Hair follicle dermal papilla cell (primary cell): Measurements from ENCODE around the gene ARHGAP9. TPM values are rescaled to one million over a fixed set of nuclear protein-coding genes. Genes with fewer than 3 reads are reported as not detected.

Experiments used
- small RNA-seq: library from RNA; depleted of rRNA; stranded (forward); fragments of <200 nt; gene quantifications from one replicate; pipeline ENCODE3, GENCODE V24; 2012
- total RNA-seq: library from RNA; depleted of rRNA; stranded (reverse); fragments of >200 nt; gene quantifications from 2 replicates; pipeline ENCODE4 v1.2.3, GENCODE V29; 2012

Gene ARHGAP9
- 0.16 and 0.24 TPM in 2 replicates for total RNA-seq

DNA sequence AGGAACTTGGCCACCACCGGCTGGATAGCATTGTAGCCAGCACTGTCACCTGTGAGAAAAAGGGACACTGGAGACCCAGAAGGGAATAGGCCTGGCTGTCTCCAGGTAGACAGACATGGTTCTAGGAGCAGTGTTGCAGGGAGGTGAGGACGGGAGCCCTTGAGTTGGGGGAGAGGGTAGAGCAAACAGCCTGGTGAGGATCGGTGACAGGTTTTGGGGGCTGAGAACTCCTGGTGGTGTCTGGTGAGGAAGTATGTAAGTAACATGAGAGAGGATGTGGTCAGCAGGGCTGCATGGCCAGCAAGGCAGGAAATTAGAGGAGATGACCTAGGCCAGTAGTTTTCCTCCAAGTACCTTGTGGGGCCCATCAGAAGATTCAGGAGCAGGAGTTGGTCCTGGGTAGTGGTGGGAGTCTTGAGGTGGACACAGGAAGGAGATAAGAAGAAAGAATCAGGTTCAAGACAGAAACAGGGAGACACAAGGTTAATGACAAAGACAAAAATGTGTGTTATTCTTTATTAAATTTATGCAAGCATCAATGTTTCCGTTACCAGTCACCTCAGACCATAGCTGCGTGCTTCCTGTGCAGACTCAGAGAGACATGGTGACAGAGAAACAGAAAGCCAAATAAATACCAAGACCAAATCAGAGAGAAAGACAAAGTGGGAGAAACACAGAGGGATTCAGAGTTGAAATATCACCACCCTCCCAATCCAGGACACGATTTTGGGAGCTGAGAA is at the start of gene ARHGAP9:
TSS of gene ARHGAP9 (minus strand) at position 491 of the 740 bp plus-strand sequence. CDS start at position 31, 460 bp downstream.

DNA sequence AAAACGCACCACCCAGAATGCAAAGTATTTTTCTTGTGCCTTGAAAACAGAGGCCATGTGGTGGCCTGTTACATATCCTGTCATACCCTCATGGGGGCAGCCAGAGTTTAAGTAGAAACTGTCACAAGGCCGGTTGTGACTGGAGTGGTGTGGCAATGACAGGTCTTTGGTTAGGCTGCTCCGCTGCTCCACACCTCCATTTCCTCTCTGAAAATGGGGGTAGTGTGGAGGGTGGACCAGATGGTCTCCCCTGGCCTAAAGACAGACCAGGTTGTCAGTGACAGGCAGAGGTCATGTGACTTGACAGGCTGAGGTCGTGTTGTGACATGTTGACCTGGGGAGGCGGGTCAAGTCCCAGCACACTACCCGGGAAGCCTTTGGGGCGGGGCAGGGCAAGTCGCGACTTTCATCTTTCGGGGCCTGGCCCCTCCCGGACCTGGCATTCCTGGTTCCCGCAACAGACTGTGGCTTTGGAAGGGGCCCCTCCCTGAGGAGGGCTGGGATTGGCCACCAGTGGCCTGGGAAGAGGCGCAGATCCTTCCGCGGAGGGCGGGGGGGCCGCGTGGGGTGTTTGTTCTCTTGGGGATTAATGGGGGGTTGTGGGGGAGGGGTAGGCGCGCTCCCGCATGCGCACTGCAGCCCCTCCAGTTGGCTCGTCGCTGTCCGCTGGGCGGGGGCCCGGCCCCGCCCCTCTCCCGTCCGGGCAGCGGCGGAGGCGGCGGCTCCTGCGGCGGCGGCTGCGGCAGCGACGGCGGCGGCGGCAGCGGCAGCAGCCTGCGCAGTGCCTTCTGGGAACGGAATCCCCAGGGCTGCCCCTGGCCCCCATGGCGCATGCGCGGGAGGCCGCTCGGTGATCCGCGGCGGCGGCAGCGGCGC is 42.6 kb upstream of the ARHGAP9 start, which contains the start of gene MBD6:
TSS of gene MBD6 (plus strand) at position 814 of the 876 bp plus-strand sequence. CDS start 1,480 bp downstream, outside the sequence.

DNA sequence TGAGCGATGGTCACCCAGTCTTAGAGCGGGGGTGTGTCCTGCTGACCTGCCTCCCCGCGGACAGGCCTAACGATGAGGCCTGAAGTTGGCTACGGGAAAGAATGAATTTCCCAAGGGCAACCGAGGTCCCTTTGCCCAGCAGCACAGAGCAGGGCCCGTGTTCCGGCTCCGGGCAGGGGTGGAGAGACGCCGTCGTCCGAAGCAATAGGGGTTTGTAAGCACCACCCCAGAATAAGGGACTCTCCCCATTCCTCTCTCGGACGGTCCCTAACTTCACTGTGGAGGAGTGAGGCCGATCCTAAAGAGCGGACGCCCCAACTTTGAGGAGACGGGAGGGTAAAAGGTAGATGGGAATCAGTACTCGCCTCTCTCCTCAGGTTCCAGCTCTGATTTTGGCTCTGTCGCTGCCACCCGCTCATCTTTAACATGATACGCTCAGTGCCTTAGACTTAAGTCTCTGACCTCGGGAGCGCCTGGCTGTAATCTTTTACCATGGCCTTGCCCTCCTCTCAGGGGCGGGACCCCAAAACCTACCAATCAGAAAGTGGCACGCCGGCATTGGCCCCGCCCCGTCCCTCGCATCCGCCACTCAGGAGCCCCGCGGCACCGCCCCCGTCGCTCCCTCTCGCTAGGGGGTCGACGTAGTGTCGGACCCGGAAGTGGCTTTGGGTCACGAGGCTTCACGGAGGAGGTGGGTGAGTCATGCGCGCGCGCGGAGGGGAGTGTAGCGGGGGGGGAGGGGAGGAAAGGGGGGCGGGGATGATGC is 40.6 kb upstream of the ARHGAP9 start, which contains the start of gene DDIT3:
TSS of gene DDIT3 (minus strand) at position 462 of the 766 bp plus-strand sequence. CDS start 3,108 bp downstream, outside the sequence.

DNA sequence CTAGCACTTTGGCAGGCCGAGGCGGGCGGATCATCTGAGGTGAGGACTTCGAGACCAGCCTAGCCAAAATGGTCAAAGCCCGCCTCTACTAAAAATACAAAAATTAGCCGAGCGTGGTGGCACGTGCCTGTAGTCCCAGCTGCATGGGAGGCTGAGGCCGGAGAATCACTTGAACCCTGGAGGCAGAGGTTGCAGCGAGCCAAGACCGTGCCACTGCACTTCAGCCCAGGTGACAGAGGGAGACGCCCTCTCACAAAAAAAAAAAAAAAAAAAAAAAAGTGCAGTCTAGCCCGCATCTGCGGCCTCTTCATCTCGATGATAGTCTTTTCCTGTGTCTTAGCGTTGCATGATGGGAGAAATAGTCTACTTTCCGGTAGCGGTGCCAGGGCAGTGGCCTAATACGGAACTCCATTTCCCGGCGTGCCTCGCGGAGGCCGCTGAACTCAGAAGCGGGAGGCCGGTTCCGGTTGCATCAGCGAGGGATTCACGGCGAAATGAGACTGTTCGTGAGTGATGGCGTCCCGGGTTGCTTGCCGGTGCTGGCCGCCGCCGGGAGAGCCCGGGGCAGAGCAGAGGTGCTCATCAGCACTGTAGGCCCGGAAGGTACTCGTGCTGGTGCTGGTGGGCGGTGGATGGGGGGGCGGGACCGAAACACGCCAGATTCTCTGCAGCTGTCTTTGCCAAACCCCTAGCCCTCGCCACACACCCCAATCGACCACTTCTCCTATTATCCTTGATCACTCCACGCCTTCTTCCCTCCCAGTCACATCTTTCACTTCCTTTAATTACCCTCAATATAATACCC is 8.1 kb upstream of the ARHGAP9 start, which contains the start of gene MARS1:
TSS of gene MARS1 (plus strand) at position 472 of the 805 bp plus-strand sequence. CDS start at position 495, 23 bp downstream.

DNA sequence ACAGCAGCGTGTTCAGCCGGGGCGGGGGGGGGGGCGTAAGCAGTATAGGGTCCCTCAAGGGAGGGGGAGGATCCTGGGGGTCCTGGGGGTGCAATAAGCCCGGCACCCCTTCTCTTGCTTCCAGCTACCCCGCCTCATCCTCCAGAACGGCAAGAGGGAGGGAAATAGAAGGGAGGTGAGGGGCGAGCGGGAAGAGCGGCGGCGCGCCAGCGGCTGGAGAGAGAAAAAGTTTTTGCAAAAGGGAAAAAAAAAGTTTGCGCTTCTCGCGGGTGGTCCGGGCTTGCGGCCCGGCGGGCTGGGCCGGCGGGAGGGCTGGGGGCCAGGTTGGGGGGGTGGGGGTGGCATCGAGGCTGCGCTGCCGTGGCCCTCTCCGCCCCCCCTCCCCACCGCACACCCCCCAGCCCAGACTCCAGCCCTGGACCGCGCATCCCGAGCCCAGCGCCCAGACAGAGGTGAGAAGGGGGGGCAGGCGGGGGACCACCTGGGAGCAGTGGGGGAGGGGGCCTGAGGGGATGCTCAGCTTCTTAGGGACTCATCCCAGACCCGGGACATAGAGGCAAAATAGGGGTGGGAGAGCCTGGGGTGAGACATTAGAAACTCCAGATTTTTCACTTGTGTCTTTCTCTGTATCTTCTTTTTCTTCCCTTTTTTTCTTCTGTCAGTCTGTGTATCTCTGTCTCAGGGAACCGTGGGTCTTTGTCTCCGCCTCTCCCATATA is 19.8 kb downstream of the ARHGAP9 start, which contains the start of gene GLI1:
TSS of gene GLI1 (plus strand) at position 36 of the 718 bp plus-strand sequence. CDS start 3,907 bp downstream, outside the sequence.

DNA sequence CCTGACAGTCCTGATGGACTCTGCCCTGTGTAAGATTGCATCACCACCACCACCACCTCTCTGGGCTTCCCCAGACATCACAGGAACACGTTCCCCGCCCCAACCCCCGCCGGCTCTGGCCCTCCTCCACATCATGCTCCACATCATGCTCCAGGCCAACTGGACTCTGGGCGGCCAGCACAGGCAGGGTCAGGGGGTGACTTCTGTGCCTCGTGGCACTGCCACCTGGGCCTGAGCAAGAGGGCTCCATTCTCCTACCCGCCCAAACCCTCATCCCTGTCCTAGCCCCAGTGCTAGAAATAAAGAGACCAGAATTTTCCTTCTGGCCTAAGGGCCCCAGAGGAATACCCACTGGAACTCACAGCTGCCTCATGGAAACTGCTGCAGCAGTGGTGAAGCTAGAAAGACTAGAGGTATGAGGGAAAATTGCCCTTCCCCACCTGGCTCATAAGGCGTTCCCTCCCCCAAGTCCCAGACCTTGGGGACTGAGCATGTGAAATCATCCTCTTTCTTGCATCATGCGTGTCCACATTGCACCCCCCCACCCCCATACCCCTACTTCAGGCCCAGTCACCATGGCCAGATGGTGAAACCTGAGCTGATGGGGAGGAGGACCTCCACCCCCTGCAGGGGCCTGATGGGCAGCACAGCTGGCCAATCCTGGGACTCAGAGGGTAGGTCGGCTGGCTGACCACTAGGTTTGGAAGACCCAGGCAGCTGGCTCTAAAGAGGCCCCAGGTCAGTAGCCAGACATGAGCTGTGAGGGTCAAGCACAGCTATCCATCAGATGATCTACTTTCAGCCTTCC is 24.9 kb downstream of the ARHGAP9 start, which contains the start of gene INHBE:
TSS of gene INHBE (plus strand) at position 742 of the 808 bp plus-strand sequence. CDS start 230 bp downstream, outside the sequence.

DNA sequence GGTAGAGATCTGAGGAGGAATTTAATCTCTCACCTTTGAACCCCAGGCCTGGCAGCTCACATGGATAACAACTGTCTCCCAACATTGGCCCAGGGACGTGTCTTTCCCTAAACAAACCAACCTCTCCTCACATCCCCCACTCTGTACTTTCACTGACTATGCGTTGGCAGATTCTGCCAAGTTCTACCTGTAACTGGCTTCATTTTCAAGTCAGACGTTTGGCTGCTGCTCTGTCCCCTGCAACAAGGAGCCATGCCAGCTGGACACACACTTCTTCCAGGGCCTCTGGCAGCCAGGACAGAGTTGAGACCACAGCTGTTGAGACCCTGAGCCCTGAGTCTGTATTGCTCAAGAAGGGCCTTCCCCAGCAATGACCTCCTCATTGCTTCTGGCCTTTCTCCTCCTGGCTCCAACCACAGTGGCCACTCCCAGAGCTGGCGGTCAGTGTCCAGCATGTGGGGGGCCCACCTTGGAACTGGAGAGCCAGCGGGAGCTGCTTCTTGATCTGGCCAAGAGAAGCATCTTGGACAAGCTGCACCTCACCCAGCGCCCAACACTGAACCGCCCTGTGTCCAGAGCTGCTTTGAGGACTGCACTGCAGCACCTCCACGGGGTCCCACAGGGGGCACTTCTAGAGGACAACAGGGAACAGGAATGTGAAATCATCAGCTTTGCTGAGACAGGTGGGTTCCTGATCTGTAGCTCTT is 45.0 kb downstream of the ARHGAP9 start, which contains the start of gene INHBC:
TSS of gene INHBC (plus strand) at position 268 of the 707 bp plus-strand sequence. CDS start at position 371, 103 bp downstream.

DNA sequence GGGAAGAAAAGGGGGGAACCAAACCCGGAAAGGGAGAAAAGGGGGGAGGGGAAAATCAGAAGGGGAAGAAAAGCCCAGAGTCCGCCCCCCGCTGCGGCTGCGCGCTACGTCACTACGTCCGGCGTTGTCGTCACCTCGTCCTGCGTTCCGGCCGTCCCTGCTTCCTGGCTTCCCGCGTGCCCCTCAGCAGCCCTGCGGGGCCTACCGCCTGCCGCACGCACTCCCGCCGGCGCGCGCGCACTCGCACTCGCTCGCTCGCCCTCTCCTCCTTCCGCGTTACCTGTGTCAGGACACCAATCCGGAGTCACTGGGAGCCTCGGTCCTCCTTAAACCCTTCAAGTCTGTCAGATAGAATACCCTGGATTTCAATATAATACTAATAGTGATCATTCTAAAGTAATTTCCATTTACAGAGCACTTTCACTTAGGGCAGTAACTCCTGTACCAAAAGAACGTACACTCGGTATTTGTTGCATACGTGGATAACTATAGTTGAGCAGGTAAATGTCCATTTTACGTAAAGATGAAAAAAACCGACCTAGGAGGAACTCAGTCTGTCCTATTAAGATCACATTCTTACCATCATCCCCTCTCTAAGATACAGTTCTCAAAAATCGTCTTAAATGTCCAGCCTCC is 48.6 kb downstream of the ARHGAP9 start, which contains the start of gene R3HDM2:
TSS of gene R3HDM2 (minus strand) at position 113 of the 636 bp plus-strand sequence. CDS start 120,615 bp downstream, outside the sequence.

Small RNA genes within 50 kb of the gene (small RNA-seq; reads per million reads assigned to genes)
- not detected for gene MIR616

Other genes with a start within 250 kb of the ARHGAP9 start
- 0.81 TPM in 1 of 2 replicates, not detected in the other for gene STAC3, start 228.7 kb downstream of the ARHGAP9 start, total RNA-seq
- 21.6 and 21.7 TPM in 2 replicates for gene R3HDM2, start 48.8 kb downstream of the ARHGAP9 start, total RNA-seq
- gene INHBC, start 45.1 kb downstream of the ARHGAP9 start, total RNA-seq, result not detected in 2 replicates
- gene INHBE, start 24.6 kb downstream of the ARHGAP9 start, total RNA-seq, result 0.85 and 1.8 TPM in 2 replicates
- gene GLI1, start 20.1 kb downstream of the ARHGAP9 start, total RNA-seq, result 0.16 and 0.61 TPM in 2 replicates
- 138 and 167 TPM in 2 replicates for gene MARS1, start 8.2 kb upstream of the ARHGAP9 start, total RNA-seq
- gene DDIT3, start 40.6 kb upstream of the ARHGAP9 start, total RNA-seq, result 43.6 and 50.3 TPM in 2 replicates
- 2.7 and 9.2 TPM in 2 replicates for gene MBD6, start 43.0 kb upstream of the ARHGAP9 start, total RNA-seq
- gene DCTN2, start 67.3 kb upstream of the ARHGAP9 start, total RNA-seq, result 128 and 140 TPM in 2 replicates
- gene KIF5A, start 70.2 kb upstream of the ARHGAP9 start, total RNA-seq, result 1.8 and 2.7 TPM in 2 replicates
- 29.4 and 34.1 TPM in 2 replicates for gene PIP4K2C, start 111.3 kb upstream of the ARHGAP9 start, total RNA-seq
- gene DTX3, start 125.0 kb upstream of the ARHGAP9 start, total RNA-seq, result 19.8 and 21.3 TPM in 2 replicates
- gene ARHGEF25, start 131.6 kb upstream of the ARHGAP9 start, total RNA-seq, result 30.8 and 37.0 TPM in 2 replicates
- gene B4GALNT1, start 153.3 kb upstream of the ARHGAP9 start, total RNA-seq, result 3.8 and 5.7 TPM in 2 replicates
- gene OS9, start 214.3 kb upstream of the ARHGAP9 start, total RNA-seq, result 183 and 196 TPM in 2 replicates